Measurements from ENCODE around the gene SPON2.

SPON2 gene

GRCh38 chr4:1208970-1209704 is 36.8 kb upstream of the SPON2 start:
- in situ Hi-C loops (cut with HindIII; ENCODE audit: low sequenced_read_pairs): no loop called here

DNA sequence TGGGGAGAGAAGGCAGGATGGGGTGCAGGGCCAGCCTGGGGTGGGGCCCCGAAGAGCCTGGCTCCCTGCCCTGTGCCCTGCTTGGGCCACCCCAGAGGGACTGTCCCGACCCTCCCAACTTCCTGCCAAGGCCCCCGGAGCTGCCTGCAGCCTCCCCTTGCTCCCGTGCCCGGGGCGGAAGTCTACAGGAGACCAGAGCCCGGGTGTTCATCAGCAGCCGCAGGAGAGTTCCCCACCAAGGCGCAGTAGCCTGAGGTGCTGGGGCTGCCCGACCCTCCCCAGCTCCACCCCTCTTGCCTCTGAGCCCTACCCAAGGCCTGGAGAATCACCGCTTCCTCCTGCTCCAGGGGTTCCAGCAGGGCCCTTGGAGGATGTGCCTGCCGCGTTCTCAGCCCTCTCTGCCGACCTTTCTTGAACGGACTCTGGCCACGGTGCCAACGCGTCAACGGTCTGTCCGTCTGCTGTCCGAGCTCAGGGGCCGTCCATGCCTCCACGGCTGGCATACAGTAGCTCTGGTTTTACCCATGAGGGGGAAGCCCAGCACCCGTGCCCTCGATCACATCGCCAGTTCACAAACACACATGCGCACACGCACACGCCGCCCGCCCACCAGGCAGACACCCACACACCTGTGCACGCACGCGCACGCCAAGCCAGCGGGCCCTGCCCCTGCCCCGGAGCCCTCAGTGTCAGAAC is 36.0 kb upstream of the SPON2 start:
- in situ Hi-C loops (cut with HindIII; ENCODE audit: low sequenced_read_pairs): no loop called here

DNA sequence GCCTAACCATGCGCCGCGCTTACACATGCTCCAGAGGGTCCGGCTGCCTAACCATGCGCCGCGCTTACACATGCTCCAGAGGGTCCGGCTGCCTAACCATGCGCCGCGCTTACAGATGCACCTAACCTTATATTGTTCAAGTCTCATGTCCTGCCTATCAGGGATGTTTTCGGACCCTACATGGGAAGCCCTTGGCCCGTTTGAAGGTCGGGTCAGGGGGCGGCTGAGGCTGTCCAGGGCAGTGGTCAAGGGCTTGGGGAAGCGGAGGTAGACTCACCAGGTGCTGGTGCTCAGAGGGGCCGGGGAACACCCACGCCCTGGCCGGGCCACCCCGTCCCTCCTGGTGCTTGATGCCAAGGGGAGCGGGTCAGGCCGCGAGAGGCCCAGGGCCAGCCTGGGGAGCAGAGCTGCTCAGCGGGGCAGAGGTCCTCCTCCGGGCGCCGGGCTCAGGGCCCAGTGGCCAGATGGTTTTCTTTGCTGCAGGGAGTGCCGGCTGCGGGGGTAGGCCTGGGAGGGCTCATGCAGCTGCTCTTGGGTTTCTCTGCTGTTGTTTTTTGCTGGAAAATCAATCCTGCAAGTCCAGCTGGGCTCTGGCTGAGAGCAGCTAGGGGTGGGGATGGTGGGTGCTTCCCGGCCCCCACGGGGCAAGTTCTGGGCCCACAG is 35.4 kb upstream of the SPON2 start:
- in situ Hi-C loops (cut with HindIII; ENCODE audit: low sequenced_read_pairs): no loop called here

GRCh38 chr4:1207157-1207470 is 34.7 kb upstream of the SPON2 start:
- in situ Hi-C loops (cut with HindIII; ENCODE audit: low sequenced_read_pairs): no loop called here

DNA sequence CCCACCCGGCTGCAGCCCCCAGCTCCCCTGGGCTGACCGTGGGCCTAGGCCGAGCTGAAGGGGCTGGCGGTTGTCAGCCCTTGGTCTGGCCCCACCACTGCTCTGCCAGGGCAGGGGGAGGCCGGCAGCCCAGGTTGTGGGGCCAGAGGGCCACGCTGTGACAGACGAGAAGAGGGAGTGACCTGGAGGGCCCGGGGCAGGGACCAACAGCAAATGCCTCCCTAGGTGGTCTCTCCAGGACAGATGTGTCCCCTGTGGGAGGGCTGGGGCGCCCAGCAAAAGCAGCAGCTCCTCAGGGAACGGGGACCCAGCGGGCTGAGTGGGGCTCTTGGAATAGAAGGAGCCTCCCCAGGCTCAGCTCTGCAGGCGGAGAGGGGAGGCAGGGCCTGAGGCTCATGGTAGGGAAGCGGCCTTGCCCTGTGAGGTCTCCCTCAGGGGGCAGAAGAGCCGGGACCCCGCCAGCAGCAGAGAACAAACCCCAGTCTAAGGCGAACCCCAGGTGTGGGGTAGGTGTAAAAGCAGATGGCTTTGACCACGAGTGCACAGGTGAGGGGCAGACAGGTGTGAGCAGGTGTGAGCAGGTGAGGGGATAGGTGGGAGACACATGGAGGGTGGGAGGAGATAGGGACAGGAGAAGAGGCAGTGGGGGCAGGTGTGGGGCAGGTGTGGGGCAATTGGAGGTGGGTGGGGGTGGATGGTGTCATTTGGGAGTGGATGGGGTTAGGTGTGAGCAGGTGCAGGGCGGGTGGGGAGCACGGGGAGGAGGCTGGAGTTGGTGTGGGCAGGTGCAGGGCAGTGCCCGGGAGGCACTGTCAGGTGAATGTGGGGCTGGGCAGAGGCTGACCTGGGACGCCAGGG is 34.1 kb upstream of the SPON2 start:
- in situ Hi-C loops (cut with HindIII; ENCODE audit: low sequenced_read_pairs): no loop called here

GRCh38 chr4:1205586-1206298 is 33.4 kb upstream of the SPON2 start:
- in situ Hi-C loops (cut with HindIII; ENCODE audit: low sequenced_read_pairs): no loop called here

- in situ Hi-C loops (cut with HindIII; ENCODE audit: low sequenced_read_pairs): no loop called here
Observed at GRCh38 chr4:1204828-1205585, 32.6 kb upstream of the SPON2 start.

DNA sequence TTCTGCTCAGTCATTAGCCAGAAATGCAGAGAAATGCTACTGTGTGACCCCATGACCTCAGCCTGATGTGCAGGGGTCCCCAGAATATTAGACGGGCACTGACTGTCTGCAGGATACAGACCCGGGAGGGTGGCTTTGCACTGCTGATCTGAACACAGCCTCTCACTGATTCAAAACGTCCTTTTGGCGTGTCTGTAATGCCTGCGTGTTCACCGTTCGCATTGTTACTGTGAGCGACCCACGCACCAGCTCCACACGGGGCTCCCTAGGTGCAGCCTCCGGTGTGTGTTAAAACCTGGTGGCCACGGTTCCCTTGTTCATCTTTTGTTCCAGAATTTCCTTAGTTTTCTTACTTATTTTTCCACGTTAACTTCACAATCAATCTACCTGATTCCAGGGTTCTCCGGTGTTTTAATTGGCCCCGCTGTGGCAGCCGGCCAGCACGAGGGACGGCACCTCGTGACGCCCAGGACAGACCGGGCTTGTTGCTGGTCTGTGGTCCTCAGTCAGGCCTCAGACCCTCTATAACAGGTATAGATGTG is 32.0 kb upstream of the SPON2 start:
- in situ Hi-C loops (cut with HindIII; ENCODE audit: low sequenced_read_pairs): no loop called here

DNA sequence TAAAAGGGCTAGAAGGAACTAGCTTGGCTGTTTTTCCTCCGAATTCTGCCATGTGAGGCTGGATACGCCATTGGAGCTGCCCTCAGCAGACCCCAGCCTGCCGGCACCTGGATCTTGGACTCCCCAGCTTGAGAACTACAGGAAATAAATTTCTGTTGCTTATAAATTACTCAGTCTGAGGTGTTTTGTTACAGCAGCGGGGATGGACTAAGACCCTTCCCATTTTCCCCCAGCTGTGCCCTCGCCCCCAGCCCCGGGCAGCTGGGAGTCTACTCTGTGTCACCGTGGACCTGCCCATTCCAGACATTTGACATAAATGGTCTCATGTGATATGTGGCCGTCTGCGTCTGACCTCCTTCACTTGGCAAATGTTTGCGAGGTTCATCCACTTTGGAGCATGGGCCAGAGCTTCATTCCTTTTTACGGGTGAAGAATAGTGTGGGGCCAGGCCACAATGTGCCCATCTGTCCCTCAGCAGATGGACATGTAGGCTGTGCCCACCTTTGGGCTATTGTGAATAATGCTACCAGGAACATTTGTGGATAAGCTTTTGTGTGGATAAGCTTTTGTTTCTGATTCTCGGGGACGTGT is 30.7 kb upstream of the SPON2 start:
- in situ Hi-C loops (cut with HindIII; ENCODE audit: low sequenced_read_pairs): no loop called here

DNA sequence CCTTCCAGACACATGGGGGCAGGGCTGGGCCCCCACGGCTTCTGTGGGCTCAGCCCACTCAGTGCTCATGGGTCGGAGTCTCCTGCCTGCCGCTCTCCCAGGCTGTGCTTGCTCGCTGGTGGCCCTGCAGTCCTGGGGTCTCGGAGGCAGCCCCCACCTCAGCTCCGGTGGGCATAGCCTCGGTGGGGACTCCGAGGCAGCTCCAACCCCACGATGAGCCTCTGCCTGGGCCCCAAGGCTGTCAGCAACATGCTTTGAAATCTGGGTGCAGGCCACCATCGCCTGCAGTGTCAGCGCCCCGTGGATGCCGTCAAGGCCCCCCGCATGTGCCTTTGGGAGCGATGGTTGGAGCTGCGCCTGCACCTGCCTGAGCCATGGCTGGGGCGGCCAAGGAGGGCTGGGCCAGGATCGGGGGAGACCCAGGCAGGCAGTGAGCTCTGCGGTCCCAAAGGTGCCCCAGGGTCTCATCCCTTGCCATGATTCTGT is 30.2 kb upstream of the SPON2 start:
- in situ Hi-C loops (cut with HindIII; ENCODE audit: low sequenced_read_pairs): no loop called here

DNA sequence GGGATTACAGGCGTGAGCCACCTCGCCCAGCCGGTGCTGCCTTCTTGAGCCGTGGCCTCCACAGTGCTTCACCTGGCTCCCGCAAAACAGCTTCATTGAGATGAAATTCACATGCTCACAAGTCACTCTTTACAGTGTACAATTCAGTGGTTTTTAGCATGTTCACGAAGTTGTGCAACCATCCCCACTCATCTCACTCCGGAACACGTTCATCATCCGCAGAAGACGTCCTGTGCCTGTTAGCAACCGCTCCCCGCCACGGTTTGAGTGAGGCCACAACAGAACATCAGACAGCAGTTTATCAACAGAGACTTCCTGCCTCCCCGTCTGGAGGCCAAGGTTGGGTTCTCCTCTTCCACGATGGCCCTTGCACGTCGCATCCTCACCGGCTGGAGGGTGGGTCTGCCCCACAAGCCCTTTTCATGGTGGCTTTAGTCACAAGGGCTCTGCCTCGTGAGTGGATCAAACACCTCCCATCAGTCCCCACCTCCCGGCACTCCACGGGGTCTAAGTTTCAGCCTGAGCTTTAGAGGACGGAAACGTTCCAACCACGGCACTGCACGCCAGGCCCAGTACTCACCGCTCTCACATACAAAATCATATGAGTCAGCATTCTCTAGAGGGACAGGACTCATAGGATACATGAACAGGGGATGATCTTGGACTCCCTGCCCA is 29.6 kb upstream of the SPON2 start:
- in situ Hi-C loops (cut with HindIII; ENCODE audit: low sequenced_read_pairs): no loop called here

GRCh38 chr4:1200425-1201035 is 28.1 kb upstream of the SPON2 start:
- in situ Hi-C loops (cut with HindIII; ENCODE audit: low sequenced_read_pairs): no loop called here

GRCh38 chr4:1199556-1200331 is 27.4 kb upstream of the SPON2 start:
- in situ Hi-C loops (cut with HindIII; ENCODE audit: low sequenced_read_pairs): no loop called here

- in situ Hi-C loops (cut with HindIII; ENCODE audit: low sequenced_read_pairs): no loop called here
Observed at GRCh38 chr4:1198098-1198844, 25.9 kb upstream of the SPON2 start.

DNA sequence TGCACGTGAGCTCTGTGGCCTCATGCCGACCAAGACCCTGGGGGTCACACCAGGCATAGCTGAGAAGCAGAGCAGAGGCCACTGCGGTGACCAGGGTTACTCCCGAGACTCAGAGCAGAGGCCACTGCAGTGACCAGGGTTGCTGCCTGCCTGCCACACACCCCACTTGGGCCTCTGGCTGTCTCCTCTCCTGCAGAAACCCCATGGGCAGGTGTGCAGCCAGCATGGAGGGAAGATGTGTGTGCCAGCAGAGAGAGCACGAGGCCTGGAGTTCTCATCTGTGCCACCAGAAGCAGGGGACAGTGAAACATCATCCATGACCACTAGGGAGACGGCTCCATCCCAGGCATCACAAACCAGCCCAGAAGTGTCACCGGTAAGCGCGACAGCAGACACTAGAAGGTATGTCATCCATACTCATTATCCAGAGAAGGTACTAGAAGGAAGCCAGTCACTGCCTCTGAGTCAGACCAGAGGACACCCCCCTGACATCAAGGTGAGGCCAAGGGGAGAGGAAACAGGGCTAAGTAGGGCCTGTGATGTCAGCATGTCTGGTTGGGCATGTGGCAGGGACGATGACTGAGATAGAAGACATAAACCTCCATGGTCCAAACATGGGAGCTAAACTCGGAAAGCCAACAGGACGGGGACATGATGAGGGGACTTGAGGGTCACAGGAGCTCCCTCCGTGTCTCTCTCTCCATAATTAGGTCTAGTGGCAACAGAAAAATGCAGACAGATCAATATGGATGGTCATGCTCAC is 24.2 kb upstream of the SPON2 start:
- in situ Hi-C loops (cut with HindIII; ENCODE audit: low sequenced_read_pairs): no loop called here

DNA sequence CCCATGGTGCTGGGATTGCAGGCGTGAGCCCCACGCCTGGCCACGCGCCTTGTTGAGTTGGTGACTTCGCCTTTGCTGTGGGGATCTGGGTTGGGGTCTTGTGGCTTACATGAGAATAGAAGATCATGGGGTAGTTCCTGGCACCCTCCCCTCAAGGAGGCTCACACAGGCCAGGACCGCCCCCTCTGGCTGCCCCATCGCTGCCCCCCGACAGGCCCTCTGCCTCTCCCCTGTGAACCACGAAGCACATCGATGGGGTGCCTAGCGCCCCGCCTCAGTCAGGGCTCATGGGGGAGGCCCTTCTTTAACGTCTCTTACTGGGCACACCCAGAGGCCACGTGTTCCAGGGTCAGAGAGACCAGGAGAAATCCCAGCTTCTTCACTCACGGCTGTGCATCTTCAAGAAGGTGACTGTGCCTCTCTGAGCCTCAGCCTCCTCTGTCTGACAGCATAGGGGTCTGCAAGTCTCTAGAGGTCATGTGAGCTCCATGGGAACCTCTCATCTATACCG is 23.6 kb upstream of the SPON2 start:
- in situ Hi-C loops (cut with HindIII; ENCODE audit: low sequenced_read_pairs): no loop called here

All from DLD1 (cell line).